ENCODE data around the gene HCN4.

The HCN4 gene

DNA sequence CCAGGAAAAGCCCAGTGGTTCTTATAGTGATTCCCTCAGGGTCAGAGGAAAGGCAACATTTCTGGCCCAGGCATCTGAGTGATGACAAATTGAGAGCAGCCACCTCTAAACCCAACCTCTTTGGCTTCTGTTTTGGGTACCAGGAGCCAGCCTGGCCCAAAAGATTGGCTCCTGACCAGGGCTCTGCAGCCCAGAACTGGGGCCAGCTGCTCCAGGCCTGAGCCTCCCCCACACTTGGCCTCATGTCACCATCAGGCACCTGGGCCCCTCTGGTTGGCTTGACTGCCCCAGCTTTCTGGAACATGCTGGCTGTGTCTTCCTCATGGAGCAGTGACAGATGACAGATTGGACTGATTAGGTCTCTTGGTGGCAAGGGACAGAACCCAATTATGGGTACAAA lies 26.0 kb upstream of the HCN4 start:
- H3K4me3 ChIP-seq (ENCODE audit: control insufficient read depth, low read depth, low read length), result no peak overlapping the region
- no peak for DNase-seq (ENCODE audit: low read depth)
- no peak for TF ChIP-seq CTCF (IDR thresholded peaks at IDR 0.05; ENCODE audit: control insufficient read depth, insufficient read depth, low read depth, low read length, missing control alignments)

DNA sequence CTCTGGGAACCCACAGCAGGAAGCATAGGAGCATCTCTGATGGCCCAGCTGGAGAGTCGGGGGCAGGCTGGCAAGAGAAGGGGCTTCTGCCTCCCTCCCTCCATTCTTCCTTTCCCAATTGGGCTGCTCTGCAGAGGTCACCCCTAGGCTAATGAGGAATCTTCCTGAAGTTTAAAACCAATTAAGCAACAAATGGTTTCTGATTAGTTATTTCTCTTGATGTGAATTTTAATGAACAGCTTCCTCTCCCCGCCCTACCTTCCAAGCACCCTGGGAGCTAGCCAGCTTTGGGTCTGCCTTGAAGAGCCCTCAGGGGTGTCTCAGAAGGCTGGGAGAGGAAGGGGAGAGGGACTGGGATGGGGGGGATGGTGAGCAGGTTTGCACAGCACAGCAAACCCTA lies 24.6 kb upstream of the HCN4 start:
- DNase-seq (ENCODE audit: low read depth), result no peak
- no peak overlapping the region for H3K4me3 ChIP-seq (ENCODE audit: control insufficient read depth, low read depth, low read length)
- TF ChIP-seq CTCF (IDR thresholded peaks at IDR 0.05; ENCODE audit: control insufficient read depth, insufficient read depth, low read depth, low read length, missing control alignments), result no peak

- TF ChIP-seq CTCF (IDR thresholded peaks at IDR 0.05; ENCODE audit: control insufficient read depth, insufficient read depth, low read depth, low read length, missing control alignments), result no peak
- DNase-seq (ENCODE audit: low read depth), result no peak
- H3K4me3 ChIP-seq (ENCODE audit: control insufficient read depth, low read depth, low read length), result no peak overlapping the region
Observed at GRCh38 chr15:73392025-73392424, 23.3 kb upstream of the HCN4 start.

DNA sequence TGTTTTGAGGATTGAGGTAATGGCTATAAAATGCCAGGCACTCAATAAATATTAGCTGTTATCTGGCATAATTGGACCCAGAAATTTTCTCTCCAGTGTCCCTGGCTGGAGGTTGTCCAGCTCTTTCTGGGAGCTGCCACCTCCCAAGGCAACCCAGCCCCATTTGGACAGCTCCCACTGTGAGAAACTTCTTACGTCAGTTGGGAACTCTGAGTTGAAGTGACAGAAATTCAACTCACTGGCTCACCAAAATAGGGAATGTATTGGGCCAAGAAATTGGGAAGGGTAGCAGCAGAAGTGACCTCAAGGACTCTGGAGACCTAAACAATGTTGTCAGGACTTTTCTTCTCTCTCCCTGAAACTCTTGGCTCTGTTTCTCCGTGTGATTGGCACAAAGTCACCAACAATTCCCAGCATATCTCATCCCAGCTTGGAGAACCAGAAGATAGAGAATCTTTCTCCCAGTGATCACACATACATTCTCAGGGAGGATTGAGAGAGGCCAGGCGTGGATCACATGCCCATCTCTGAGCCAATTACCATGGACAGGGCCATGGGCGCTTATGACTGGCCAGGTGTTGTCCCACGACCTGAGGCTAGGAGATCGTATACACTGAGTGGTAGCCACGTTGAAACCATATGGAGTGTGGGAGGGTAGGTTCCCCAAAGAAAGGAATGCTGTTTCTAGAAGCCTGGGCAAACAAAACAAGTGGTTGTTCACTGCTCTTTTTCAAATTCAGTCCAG lies 22.5 kb upstream of the HCN4 start:
- no peak for DNase-seq (ENCODE audit: low read depth)
- TF ChIP-seq CTCF (IDR thresholded peaks at IDR 0.05; ENCODE audit: control insufficient read depth, insufficient read depth, low read depth, low read length, missing control alignments), result no peak
- H3K4me3 ChIP-seq (ENCODE audit: control insufficient read depth, low read depth, low read length), result no peak overlapping the region

DNA sequence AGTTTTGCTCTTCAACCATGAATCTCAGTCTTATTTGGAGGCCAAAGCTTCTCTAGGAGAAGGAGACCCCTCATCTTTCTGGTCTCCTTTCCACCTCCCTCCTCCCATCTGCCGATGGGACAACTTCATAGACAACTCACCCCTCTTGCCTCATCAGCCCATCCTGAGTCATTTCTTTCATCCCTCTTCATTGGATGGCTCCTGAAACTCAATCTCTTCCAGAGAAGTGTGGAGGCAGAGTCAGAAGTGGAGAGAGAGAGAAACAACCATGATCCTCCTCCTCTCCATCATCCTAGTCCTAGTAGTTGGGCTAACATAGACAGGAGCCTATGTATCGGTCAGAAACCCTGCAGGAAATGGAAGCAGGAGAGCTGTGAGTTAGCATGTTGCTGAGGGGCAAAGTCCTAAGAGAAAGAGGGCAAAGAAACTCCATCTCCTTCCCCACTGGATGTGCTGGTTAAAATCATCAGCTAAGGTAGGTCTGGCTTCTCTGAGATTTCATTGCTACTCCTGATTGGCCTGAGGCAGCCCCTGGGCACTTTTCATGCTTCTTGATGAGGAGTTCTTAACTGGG lies 21.3 kb upstream of the HCN4 start:
- no peak for DNase-seq (ENCODE audit: low read depth)
- no peak overlapping the region for H3K4me3 ChIP-seq (ENCODE audit: control insufficient read depth, low read depth, low read length)
- no peak for TF ChIP-seq CTCF (IDR thresholded peaks at IDR 0.05; ENCODE audit: control insufficient read depth, insufficient read depth, low read depth, low read length, missing control alignments)

GRCh38 chr15:73389539-73389938 lies 20.8 kb upstream of the HCN4 start:
- no peak overlapping the region for H3K4me3 ChIP-seq (ENCODE audit: control insufficient read depth, low read depth, low read length)
- TF ChIP-seq CTCF (IDR thresholded peaks at IDR 0.05; ENCODE audit: control insufficient read depth, insufficient read depth, low read depth, low read length, missing control alignments), result no peak
- no peak for DNase-seq (ENCODE audit: low read depth)

All from AG09309 (cell line).